Left lobe of liver (tissue), 2 donors: ENCODE measurements around the gene LMBRD2. TPM values are rescaled to one million over a fixed set of nuclear protein-coding genes. Genes with fewer than 3 reads are reported as not detected.
A peak's percentile ranks its signal among the peaks of the same experiment; 100 is the strongest.

Experiments
- ATAC-seq: fragments of 200-7000 bp; cut with Tn5 transposase; one replicate; pipeline ENCODE4 v1.9.1; 2020; ENCODE audit warnings: mild to moderate bottlenecking, moderate library complexity
- DNase-seq: peaks from one replicate; pipeline ENCODE4 v3.0.0-alpha.2; 2020; ENCODE audit warnings: low spot score
- total RNA-seq: library from RNA; stranded (reverse); gene quantifications from one replicate; pipeline ENCODE4 v1.2.1, GENCODE V29; 2021
- donor health status: DM: no; HTN: no; CAD: no; lungs with moderate emphysema.
- donor health status: DM: no; HTN: yes; CAD: no.

The LMBRD2 gene
- total RNA-seq, 1 donor from 2014 or later, result 8.9 TPM

DNA sequence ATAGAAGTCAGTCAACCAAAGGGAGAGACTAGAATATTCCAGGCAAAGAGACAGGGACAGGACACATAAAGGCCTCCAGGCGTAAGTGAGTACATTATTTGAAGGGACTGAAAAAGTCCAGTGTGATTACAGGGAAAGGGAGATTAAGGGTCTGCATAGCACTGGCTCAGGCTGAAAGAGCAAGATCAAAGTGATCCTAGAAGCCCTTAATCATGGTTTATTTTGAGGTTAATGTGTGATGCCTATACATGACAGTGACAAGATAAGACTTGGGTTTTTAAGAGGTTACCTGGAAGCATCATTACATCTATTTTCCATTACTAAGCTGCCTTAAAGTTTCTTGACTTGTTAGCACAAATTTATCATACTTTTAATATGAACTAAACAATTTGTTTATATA is 25.8 kb downstream of the LMBRD2 start:
- ATAC-seq, result no peak

DNA sequence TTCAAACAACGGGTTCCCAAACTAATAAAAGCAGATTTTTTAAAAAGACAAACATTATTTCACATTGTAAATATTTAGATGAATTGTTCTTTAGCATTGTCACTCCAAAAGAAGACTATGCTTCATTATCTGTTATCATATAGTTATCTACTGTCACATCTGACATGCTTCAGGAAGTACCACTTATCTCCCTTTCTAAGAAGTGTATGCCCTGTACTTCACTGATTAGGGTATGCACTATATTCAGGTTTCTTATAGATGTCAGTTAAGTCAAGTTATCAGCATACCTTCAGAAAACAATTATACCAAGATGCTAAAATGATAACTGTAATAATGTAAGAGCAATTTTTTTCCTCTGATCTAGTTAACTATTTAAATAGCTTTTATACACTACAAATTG is 40.4 kb downstream of the LMBRD2 start:
- no peak for DNase-seq

More for the DNA sequence above, 25.8 kb downstream of the LMBRD2 start:
- DNase-seq, result no peak

DNA sequence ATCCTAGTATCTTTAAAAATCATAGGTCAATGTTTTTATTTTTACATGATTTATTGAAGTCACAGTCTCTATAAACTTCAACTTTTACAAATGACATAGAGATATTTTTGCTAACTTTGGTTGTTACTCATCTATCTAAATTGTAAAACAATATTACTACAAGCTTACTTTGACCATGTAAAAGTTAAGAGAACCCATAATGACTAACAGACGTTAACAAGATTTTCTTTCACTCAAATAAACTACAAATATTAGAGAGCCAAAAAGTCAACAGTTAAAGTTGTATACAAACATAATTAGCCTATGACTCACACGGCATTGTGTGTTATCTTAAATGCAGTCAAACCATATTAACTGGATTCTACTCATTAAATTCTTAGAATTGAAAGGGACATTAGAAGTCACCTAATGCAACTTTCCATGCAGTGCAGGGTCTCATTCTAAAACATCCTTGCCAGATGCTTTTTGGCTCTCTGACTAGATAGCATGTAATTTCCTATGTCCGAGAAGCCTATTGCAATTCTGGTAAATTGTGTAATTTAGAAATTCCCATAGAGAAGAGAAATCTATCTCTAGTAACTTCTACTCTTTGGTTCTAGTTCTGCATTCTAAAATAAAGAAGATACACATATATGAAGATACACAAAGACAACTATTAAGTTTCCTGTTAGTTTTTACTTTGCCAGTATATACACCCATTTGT is 42.8 kb downstream of the LMBRD2 start:
- ATAC-seq, result no peak
- no peak for DNase-seq

More for the DNA sequence above, 40.4 kb downstream of the LMBRD2 start:
- ATAC-seq, result no peak

DNA sequence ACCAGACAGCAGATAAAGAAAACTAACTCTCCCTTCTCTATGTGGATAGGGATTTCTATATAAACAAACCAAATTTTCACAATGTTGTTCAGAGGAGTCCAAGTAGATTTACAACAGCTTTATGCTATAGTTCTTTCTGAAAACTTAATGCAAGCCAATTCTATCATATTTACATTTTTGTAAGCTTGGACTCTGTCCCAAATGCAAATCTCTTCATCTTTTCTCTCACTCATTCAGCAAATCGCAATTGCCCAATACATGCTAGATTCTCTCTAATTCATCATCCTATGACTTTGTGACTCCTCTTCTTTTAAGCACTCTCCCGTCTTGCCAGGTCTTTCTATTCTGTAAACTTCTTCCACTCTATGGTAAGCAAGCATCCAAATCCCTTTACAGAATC is 45.9 kb downstream of the LMBRD2 start:
- no peak for ATAC-seq

DNA sequence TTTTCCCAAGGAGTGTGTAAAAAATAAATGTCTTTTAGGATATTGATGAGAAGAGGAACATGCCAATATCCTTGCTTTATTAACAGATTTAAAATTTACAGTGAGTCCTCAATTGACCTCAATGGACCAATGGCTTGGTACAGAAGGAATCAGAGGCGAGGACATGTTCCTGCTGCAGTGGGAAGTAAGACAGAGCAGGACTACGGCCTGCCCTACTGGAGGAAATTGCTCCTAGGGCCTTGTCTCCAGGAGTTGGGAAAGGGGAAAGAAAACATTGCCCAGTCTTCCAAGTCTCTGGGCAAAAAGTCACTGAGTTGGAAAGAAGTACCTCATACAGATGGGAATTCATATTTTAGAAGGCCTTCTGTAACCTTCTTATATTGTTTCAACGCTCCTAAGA is 51.9 kb downstream of the LMBRD2 start:
- DNase-seq (no peak), ATAC-seq (no peak)

More for the DNA sequence above, 45.9 kb downstream of the LMBRD2 start:
- DNase-seq, result no peak

DNA sequence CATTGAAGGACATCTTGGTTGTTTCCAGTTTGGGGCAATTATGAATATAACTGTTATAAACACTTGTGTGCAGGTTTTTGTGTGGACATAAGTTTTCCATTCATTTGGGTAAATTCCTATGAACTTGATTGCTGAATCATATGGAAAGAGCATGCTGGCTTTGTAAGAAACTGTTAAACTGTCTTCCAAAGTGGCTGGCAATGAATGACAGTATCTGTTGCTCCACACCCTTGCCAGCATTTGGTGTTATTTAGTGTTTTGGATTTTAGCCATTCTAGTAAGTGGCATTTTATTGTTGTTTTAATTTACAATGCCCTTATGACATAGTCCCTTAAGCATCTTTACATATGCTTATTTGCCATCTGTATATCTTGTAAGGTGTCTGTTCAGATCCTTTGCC is 55.2 kb downstream of the LMBRD2 start:
- ATAC-seq (no peak), DNase-seq (no peak)

DNA sequence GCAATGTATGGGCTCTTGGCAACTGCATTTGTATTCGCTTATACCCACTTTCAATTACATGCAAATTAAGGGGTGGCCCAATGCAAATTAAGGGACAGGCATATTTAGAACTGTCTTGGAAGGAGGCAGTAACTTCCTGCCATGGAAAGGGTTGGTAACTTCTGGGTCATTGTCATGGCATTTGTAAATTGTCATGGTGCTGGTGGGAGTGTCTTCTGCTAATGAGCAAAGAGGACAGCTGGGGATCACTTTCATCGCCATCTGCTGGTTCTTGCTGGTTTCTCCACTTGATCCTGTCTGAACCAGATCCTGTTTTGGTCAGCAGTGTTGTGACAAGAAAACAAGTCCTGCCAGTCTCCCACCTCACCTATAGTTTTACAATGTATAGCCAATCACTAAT is 61.7 kb downstream of the LMBRD2 start:
- DNase-seq (no peak), ATAC-seq (peak; percentile 74)

DNA sequence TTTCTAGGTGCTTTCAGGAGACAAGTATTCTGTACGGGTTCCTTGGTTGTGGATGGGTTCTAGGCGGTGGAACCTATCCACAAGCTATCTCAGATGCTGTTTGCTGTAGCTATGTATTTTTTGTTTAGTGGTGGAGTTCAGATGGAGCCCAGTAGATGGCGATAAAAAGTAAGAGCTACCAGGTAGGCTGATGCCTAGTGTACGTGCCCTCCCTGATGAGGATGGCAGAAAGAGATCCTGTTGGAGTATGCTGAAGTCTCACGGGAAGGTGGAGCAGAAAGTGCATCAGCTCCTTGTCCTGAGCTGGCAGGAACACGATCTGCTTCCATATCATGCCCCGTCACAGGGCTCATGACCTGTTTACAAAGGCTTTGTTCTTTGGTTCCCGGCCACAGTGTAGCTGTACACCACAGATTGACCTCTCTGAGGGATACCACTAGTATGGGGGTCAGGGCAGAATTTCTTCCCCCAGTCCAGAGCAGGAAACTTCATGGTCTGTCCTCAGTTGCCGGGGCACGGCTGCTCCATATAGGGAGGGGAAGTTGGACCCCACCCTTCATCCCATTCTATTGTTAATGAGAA is 72.4 kb downstream of the LMBRD2 start:
- ATAC-seq (peak; percentile 100), DNase-seq (no peak)

DNA sequence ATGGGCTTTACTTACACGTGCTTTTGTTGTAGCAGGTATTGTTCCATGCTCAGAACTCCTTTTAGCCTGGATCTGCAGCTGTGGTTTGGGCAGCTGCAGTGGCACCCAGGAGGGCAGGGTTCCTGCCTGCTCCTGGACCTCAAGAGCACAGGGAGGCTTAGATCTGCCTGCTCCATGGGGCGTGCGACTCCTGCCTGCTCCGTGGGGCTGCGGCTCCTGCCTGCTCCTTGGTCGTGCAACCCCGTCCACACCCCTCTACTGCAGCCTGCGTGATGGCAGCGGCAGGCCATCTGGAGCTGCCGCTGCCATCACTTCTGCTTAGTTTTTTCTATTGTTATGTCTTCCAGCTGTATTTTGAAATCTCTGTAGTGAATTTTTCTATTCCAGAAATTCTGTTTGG is 73.3 kb downstream of the LMBRD2 start:
- ATAC-seq (no peak), DNase-seq (no peak)

DNA sequence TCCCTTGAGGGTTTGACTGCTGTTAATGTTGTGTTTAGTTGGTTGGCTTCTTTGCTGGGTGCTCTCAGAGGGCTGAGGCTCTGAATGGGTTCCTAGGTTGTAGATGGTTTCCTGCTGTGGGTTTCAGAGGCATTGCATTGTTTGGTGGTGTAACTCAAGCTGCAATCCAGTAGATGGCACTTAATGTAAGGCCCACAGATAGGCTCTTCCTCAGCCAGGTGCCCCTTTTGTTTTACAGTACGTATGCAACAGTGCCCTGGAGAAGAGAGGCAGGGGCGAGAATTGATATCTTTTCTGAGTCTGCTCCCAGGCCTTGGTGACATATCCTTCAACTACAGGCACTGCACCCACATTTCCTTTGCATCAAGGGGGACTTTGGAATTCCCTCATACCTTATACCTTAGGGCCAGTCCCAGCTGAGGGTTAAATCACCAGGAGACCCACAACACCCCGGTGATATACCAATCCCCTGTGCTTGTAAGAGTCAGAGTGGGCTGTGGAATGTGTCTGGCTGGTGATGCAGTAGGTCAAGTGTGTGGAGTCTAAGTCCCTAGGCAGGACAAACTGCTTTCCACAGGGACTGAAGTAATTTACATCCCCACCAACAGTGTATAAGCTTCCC is 78.0 kb downstream of the LMBRD2 start:
- ATAC-seq (peak; percentile 74), DNase-seq (no peak)

DNA sequence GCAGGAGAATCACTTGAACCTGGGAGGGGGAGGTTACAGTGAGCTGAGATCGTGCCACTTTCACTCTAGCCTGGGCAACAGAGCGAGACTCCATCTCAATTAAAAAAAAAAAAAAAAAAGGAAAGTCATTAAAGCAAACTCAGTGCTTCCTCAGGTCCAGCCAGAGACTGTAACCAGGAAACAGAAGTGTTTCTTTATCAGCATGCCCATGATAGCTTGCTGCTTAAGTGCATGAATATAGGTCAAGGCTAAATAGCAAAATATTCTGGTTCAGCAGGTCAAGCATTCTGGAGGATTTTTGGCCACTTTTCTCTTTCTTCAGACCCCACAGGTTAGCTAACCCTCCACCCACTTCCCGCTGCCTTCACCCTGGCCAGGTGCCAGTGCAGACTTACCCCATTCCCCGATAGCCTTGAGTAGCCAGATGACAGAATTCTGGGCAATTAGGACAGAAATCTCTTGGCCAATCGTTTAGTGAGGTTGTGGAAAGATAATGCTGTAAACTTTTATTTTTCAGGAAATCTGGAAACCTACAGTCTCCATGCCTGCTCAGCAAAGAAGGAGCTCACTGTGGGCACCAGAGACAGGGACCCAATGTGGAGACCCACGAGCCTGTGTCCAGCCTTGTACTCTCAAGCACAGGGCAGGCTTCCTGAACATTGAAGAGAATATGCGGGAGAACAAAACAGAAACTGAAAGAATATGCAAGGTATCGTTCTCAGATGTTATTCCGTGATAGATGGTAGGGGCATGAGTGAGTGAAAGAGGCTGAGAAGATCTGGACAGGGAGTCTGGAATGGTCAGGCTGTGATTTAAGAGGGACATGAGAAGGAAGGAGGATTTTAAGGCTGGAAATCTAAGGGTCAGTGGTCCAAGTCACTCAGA is 80.8 kb downstream of the LMBRD2 start:
- ATAC-seq (peak; percentile 89), DNase-seq (no peak)

DNA sequence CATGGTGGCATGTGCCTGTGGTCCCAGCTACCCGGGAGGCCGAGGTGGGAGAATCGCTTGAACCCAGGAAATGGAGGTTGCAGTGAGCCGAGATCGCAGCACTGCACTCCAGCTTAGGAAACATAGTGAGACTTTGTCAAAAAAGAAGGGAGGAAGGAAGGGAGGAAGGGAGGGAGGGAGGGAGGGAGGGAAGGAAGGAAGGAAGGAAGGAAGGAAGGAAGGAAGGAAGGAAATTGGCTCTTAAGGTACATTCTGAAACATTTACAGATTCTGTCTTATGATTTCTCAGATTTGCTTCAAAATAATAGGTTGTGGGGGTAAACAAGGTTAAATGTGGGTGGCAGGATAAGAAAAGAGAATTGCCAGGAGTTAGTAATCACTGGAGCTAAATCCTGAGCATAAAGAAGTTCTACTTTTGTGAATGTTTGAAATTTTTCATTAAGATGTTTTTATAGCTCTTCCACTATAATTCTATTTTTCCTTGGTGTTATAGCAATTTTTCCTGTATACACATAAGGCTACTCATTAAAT is 82.9 kb downstream of the LMBRD2 start:
- no peak for ATAC-seq

DNA sequence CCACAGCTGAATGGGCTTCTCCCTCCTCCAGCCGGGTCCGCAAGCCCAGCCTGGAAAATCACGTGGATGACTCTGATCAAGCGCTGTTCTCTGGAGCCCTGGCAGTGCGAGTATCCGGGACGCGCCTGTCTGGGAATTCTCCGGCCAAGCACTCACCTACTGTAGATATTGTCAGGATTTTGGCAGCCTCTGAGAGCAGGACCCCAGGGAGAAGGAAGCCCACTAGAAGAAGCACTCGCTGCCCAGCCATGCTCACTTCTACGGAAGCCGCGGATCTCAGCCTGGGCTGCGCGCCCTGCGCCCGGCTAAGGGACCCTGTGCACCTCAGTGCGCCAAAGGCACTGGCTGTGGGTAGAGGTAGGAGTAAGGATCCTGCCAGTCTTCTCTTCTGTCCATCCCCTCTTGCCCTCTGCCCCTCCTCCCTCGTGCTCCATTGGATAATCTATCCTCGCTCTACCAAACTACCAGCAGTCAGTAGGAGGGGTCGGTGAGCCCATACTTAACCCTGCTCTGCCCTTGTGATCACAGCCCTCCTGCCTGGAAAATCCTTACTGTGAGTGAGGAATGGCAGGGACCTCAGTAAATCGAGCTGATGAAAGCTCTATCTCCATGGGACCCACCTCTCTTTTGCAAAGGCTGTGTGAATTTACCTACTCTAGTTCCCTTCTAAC is 85.0 kb downstream of the LMBRD2 start, which contains the start of gene UGT3A2:
Gene UGT3A2 (minus strand): TSS at position 343 of the 671 bp plus-strand sequence. CDS start 93 bp downstream, at position 250.
- DNase-seq (no peak), ATAC-seq (peak; percentile 8)

More for the DNA sequence above, 82.9 kb downstream of the LMBRD2 start:
- no peak for DNase-seq

DNA sequence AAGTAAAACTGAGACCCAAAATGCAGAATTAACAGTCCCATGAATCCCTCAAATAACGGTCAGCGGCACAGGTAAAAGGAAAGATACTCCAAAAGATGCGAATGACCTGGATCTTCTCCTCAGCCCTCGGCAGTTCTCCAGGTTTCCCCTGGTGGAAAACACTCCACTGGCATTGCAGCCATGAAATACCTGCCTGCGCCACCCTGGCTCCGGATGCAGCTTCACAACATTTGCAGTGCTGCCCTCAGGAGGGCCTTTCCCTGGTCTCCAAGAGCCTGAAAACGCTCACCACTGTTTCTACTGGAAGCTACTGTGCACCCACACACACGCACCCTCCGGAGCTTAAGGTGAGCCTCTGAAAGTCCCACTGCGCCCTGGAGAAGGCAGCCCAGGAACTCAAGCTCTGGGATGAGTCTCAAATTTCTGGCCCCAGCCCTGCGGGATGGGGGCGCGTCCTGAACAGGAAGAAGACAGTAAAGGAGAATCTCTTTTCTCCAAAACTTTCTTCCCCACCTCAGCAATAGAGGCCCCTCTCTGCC is 85.6 kb downstream of the LMBRD2 start:
- ATAC-seq, result no peak
- DNase-seq, result no peak

DNA sequence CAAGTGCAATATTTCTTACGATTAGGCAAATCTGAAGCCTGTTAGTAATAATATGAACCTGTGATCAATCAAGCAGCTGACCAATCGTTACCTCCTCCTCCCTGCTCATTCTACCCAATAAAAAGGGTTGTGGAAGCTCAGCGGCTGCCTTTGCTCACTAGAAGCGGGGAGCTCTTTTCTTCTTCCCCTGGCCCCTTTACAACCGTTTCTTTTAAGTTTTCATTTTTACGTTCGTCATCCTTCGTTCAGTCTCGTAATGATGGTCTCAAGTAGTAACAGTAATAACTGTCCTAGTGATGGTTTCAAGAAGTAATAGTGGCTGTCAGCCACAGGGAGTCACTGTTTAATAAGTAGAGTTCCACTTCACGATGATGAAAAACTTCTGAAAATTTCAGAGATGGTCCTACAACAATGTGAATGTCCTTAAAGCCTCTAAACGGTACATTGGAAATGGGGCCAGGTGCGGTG is 91.2 kb downstream of the LMBRD2 start:
- ATAC-seq (no peak), DNase-seq (no peak)

DNA sequence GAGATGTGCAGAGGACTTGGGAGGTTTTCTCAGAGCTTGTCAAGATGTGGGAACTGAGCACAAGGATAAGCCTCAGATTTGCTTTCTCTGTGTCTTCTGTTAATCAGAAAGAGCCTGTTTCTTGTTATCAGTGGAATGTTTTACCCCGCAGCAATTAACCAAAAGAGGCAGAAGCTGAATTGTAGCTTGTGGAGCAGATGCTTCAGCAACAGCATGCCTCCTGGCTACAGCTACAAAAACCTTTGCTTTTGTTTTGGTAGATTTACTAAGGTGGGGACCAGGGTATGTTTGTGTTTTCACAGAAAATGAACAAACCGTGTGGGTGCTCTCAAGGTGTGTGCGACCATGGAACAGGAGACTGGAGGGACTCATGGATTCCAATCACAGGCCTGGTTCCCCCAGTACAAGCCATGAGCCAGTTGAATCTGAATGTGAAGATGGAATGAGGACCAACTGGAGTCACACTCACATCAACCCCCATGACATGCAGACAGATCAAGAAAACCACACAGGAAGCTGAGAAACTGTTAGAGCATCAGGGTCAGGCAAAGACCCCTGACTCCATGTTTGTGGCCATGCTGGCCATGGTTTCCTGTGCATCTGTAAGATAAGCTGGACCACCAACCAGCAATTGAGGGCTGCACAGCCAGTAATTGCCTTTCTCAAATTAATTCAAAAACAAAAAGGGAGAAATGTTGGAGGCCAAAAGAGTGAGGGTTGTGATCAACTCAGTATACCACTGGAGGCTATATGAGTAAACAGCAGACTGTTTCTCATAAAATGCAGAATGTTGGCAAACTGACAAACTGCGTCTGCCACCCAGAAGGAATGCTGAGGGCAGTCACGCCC is 91.9 kb downstream of the LMBRD2 start:
- no peak for DNase-seq
- no peak for ATAC-seq

DNA sequence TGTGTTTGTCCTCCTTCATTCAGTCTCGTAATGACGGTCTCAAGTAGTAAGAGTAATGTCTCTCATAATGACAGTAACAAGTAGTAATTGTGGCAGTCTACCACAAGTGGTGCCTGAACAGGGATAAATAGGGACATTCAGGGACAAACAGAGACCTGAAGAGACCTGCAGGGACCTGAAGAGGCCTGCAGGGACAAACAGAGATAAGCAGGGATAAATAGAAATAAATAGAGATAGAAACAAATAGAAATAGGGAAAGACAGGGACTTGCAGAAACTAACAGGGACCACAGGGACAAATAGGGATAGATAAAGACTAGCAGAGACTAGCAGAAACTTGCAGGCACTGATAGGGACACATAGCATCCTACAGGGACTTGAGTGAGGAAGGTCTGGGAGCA is 92.9 kb downstream of the LMBRD2 start:
- DNase-seq (no peak), ATAC-seq (no peak)

DNA sequence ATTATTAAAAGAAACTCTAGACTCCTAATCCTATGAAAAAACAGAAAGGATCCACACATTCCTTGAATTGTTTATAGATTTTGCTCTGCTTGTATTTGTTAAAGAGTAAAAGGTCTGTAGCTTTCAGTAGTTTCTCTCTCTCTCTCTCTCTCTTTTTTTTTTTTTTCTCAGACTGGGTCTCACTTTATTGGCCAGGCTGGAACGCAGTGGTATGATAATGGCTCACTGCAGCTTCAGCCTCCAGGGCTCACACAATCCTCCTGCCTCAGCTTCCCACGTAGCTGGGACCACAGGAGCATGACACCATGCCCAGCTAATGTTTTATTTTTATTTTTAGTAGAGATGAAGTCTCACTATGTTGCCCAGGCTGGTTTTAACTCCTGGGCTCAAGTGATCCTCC is 94.3 kb downstream of the LMBRD2 start:
- ATAC-seq (no peak), DNase-seq (no peak)

DNA sequence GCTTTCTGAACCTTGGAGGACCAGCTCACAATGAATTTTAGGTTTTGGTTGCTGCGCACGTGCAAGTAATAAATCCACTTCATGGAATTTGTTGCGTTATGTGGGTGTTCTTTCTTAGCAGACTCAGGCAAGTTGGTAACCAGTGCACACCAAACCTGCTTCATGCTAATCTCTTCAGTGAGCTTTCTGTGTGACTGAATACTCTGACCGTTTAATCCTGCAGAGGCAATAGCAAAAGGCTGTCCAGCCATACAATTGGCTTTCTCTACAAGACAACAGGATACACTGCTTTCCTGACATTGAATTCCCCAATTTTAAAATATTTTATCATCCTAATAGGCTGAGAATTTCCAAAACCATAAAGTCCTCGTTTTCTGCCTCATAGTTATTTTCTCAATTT is 95.3 kb downstream of the LMBRD2 start:
- no peak for DNase-seq
- ATAC-seq, result no peak
